Measurements from ENCODE around the gene OLR1.

- peak; percentile 55 to 73 (median 63) for TF ChIP-seq POLR2AphosphoS5 (IDR thresholded peaks at IDR 0.05)
- no peak for TF ChIP-seq POLR2A (IDR thresholded peaks at IDR 0.05)
- TF ChIP-seq, protein P1, sequence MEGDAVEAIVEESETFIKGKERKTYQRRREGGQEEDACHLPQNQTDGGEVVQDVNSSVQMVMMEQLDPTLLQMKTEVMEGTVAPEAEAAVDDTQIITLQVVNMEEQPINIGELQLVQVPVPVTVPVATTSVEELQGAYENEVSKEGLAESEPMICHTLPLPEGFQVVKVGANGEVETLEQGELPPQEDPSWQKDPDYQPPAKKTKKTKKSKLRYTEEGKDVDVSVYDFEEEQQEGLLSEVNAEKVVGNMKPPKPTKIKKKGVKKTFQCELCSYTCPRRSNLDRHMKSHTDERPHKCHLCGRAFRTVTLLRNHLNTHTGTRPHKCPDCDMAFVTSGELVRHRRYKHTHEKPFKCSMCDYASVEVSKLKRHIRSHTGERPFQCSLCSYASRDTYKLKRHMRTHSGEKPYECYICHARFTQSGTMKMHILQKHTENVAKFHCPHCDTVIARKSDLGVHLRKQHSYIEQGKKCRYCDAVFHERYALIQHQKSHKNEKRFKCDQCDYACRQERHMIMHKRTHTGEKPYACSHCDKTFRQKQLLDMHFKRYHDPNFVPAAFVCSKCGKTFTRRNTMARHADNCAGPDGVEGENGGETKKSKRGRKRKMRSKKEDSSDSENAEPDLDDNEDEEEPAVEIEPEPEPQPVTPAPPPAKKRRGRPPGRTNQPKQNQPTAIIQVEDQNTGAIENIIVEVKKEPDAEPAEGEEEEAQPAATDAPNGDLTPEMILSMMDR (IDR thresholded peaks at IDR 0.05), result no peak
- no peak for TF ChIP-seq EP300 (IDR thresholded peaks at IDR 0.05)
Measured at GRCh38 chr12:10220398-10221077, 48.6 kb upstream of the OLR1 start.
